ENCODE results near the gene LCE1A. TPM values are rescaled to one million over a fixed set of nuclear protein-coding genes. Genes with fewer than 3 reads are reported as not detected.

The LCE1A gene, protein sequence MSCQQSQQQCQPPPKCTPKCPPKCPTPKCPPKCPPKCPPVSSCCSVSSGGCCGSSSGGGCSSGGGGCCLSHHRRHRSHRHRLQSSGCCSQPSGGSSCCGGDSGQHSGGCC
- total RNA-seq: not detected

- H3K27me3 ChIP-seq (replicated peaks; ENCODE audit: insufficient read depth): no peaks in the 10 kb centered on the region
- no peaks in the 10 kb centered on the region for H3K9me3 ChIP-seq
- ATAC-seq (ENCODE audit: insufficient number of reproducible peaks, low FRiP score, low read depth): no peak
- no peaks in the 10 kb centered on the region for H3K4me1 ChIP-seq (ENCODE audit: control insufficient read depth in 1 of 2, low read depth in 2 of 2)
- no peak for TF ChIP-seq CTCF (IDR thresholded peaks at IDR 0.05)
- DNase-seq (ENCODE audit: low spot score): no peak
- H3K4me3 ChIP-seq: no peak within 1 kb of the TSS
- H3K36me3 ChIP-seq: no peaks in the 10 kb centered on the region
- H3K27ac ChIP-seq: no peak within 1 kb of the TSS
Measured at GRCh38 chr1:152827173-152827572, at the start of gene LCE1A. TSS of gene LCE1A (plus strand) at chr1:152827473. CDS start at chr1:152827473, 0 bp downstream.

DNA sequence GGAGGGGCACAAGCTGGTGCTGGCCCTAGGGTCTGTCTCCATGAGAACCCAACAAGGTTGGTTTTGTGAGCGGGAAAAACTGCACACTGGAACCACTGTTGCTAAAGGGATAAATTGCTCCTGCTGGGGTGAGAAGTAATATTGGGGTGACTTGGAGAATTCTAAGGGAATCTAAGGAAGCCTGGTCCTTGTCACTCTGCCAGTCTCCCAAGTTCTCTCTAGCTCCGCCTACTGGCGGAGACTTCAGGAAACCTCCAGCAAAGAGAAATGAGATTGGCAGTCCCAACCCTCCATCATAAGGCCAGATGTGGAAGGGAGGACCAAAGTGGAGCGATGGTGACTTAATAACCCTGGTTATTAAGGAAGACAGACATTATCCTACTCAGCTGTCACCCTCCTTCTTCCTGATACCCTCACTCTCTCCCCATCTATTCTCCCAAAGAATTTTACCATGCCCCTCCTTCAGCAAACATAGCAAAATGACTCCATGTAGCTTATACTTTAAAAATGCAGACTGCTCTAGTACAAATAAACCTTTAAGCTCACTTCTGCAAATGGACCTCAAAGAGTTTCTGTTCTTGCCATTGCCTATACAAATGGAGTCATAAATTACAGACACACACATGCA lies 49.6 kb upstream of the LCE1A start:
- TF ChIP-seq CTCF (IDR thresholded peaks at IDR 0.05): no peak
- H3K27me3 ChIP-seq (replicated peaks; ENCODE audit: insufficient read depth): no peaks in the 10 kb centered on the region
- no peak overlapping the region for H3K4me3 ChIP-seq
- no peaks in the 10 kb centered on the region for H3K9me3 ChIP-seq
- no peaks in the 10 kb centered on the region for H3K36me3 ChIP-seq
- H3K4me1 ChIP-seq (ENCODE audit: control insufficient read depth in 1 of 2, low read depth in 2 of 2): no peaks in the 10 kb centered on the region
- DNase-seq (ENCODE audit: low spot score) (no peak), ATAC-seq (ENCODE audit: insufficient number of reproducible peaks, low FRiP score, low read depth) (no peak)
- H3K27ac ChIP-seq: no peak overlapping the region

- Histone ChIP-seq H3K36me3 (no peaks in the 10 kb centered on the region), H3K9me3 (no peaks in the 10 kb centered on the region), H3K27ac (no peak overlapping the region), H3K4me1 (ENCODE audit: control insufficient read depth in 1 of 2, low read depth in 2 of 2) (no peaks in the 10 kb centered on the region), H3K4me3 (no peak overlapping the region), H3K27me3 (replicated peaks; ENCODE audit: insufficient read depth) (no peaks in the 10 kb centered on the region)
- DNase-seq (ENCODE audit: low spot score) (no peak), ATAC-seq (ENCODE audit: insufficient number of reproducible peaks, low FRiP score, low read depth) (no peak)
- TF ChIP-seq CTCF (IDR thresholded peaks at IDR 0.05): no peak
Measured at GRCh38 chr1:152783095-152783494, 44.2 kb upstream of the LCE1A start.

GRCh38 chr1:152786077-152786476 lies 41.2 kb upstream of the LCE1A start, which contains the start of gene LCE1E:
TSS of gene LCE1E (plus strand) at chr1:152786257. CDS start at chr1:152787300, 1,043 bp downstream.
- Histone ChIP-seq H3K4me1 (ENCODE audit: control insufficient read depth in 1 of 2, low read depth in 2 of 2) (no peaks in the 10 kb centered on the region), H3K27me3 (replicated peaks; ENCODE audit: insufficient read depth) (no peaks in the 10 kb centered on the region), H3K27ac (no peak within 1 kb of the TSS), H3K4me3 (no peak within 1 kb of the TSS), H3K36me3 (no peaks in the 10 kb centered on the region), H3K9me3 (no peaks in the 10 kb centered on the region)
- ATAC-seq (ENCODE audit: insufficient number of reproducible peaks, low FRiP score, low read depth) (no peak), DNase-seq (ENCODE audit: low spot score) (no peak)
- TF ChIP-seq CTCF (IDR thresholded peaks at IDR 0.05): no peak

DNA sequence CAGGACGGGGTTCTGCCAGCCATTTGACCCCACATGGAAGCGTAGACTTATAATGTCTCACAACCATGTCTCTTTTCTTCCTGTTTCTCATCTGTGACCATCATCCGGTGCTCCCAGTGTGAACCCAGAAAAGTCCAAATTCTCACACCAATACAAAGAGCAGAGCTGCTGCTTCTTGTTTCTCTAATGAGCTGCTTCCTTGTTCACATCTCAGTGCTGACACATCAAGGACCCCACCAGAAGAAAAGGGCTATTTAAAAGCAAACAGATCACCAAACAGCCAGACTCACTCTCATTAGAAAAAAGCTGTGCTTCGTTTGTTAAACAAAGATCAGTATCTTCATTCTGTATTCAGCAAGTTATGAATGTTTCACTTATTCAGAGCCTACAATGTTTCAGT lies 31.6 kb upstream of the LCE1A start:
- no peak for TF ChIP-seq CTCF (IDR thresholded peaks at IDR 0.05)
- H3K9me3 ChIP-seq: no peaks in the 10 kb centered on the region
- no peaks in the 10 kb centered on the region for H3K36me3 ChIP-seq
- H3K27ac ChIP-seq: no peak overlapping the region
- ATAC-seq (ENCODE audit: insufficient number of reproducible peaks, low FRiP score, low read depth): no peak
- no peaks in the 10 kb centered on the region for H3K4me1 ChIP-seq (ENCODE audit: control insufficient read depth in 1 of 2, low read depth in 2 of 2)
- no peak overlapping the region for H3K4me3 ChIP-seq
- DNase-seq (ENCODE audit: low spot score): no peak
- no peaks in the 10 kb centered on the region for H3K27me3 ChIP-seq (replicated peaks; ENCODE audit: insufficient read depth)
